HL-60/S4 treated with retinoic acid at 250 ng/mL for 4 days and 3 days (cell line): Measurements from ENCODE around the gene MUC5B.

Source experiments
- in situ Hi-C: fragments of 300-500 bp; cut with MboI; formaldehyde crosslinking; loops from 2 replicates; pipeline ENCODE4 v1.7.0; 2022; ENCODE audit warnings: low sequenced_read_pairs

Gene MUC5B

DNA sequence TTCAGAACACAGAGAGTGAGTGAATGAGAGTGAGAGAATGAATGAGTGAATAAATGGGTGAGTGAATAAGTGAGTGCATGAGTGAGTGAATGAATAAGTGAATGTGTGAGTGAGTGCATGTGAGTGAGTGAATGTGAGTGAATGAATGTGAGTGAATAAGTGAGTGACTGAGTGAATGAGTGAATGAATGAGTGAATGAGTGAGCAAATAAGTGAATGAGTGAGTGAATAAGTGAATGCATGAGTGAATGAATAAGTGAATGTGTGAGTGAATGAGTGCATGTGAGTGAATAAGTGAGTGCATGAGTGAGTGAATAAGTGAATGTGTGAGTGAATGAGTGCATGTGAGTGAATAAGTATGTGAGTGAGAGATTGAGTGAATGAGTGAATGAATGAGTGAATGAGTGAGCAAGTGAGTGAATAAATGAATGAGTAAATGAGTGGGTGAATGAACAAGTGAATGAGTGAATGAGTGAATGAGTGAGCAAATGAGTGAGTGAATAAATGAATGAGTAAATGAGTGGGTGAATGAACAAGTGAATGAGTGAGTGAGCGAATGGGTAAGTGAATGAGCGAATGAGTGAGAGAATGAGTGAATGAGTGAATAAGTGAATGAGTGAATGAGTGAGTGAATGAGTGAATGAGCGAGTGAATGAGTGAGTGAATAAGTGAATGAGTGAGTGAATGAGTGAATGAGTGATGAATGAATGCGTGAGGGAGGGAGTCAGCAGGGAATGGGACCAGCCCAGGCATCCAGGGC lies 21.3 kb upstream of the MUC5B start:
- in situ Hi-C loops: loop anchor here (25.0 kb wide), 1 partner anchor 311 kb away; no protein-coding TSS in a partner anchor

DNA sequence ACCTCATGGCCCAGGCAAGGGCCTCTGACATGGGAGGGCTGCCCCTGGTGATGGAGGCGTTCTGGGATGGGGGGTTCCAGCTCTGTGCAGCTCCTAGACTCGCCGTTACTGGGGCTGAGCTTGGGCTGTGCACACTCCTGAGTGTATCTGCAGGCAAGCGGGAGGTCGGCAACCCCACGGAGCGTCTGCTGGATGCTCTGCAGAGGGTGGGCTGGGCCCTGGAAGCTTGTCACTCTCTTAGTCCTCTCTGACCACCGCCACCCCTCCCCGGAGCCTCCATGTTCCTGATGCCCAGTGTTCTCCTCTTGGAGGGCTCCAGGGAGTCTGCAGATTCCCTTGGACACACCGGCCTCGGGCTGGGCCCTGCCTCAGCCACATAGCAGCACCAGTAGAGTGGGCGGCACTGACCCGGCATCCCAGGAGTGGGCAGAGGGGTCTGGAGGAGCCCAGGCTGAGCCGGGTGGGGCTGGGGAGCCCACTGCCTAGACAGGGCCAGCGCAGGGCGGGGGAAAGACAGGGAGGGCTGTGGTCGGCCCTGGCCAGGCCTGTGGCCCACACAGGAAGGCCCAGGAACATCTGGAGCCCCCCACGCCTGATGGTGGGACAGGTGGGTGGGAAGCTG lies 20.6 kb upstream of the MUC5B start:
- in situ Hi-C loops: loop anchor here (25.0 kb wide), 1 partner anchor 310 kb away; no protein-coding TSS in a partner anchor

DNA sequence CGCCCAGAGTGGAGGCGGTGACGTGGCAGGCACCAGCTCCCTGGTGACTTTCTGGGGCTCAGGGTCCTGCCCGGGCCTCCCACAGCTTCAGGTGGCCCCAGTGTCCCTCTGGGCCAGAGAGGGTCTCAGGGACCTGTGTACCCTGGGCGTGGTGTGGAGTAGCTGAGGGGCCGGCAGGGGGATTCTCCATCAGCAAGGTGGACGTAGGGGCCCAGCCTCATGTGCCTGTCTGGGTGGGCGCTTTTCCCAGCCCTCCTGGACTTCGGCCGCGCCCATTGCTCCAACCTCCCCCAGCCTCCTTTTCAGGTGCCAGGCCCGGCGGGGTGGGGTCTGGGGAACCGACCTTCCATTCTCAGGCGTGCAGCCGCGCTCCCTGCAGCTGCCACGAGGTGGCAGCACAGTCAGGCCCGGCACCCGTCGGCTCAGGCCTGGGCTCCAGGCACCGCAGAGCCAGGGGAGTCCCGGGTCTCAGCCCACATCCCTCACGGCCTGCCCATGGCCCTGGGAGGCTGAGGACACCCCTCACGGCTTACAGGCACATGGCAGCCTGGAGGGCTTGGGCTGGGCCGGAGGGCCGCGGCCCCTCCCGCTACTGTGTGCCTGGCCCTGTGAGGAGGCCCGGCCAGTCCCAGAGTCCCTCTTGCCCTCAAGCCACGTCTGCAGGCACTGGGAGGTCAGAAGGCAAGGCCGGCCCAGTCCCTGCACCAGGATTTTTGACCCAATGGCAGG lies 19.9 kb upstream of the MUC5B start:
- in situ Hi-C loops: loop anchor here (25.0 kb wide), 1 partner anchor 309 kb away; no protein-coding TSS in a partner anchor

DNA sequence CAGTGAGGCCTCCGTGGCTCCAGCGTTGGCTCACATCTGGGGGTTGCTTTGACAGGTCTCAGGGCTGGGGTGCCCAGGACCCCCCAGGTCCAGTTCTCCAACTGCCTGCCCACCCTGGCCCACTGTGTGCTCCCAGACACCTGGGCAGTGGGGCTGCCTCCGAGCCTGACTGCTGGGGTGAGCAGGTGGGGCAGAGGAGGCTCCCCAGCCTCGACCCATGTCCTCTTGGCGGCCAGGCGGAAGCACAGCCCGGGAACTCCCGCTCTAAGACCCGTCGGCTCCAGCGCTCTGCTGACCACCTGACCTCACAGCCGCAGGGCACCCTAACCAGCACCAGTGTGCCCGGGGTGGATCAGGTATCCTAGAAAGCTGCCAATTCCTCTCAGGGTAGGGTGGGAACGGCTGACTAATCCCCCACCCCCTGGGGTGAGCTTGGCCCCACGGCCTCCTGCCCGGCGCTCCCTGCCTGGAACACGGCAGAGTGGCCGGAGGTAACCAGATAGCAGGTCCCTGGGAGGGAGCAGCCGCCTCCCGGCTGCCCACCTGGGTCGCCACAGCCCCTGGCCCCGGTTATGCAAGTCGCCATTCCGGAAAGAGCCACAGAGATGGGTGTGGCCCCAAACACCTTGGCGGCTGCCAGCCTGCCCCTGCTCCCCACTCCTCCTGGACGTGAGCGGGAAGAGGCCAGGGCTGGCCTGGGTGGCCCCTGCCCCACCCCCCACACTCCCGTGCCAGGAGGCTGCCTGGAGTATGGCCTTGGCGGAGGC lies 19.2 kb upstream of the MUC5B start:
- in situ Hi-C loops: loop anchor here (25.0 kb wide), 1 partner anchor 309 kb away; no protein-coding TSS in a partner anchor

DNA sequence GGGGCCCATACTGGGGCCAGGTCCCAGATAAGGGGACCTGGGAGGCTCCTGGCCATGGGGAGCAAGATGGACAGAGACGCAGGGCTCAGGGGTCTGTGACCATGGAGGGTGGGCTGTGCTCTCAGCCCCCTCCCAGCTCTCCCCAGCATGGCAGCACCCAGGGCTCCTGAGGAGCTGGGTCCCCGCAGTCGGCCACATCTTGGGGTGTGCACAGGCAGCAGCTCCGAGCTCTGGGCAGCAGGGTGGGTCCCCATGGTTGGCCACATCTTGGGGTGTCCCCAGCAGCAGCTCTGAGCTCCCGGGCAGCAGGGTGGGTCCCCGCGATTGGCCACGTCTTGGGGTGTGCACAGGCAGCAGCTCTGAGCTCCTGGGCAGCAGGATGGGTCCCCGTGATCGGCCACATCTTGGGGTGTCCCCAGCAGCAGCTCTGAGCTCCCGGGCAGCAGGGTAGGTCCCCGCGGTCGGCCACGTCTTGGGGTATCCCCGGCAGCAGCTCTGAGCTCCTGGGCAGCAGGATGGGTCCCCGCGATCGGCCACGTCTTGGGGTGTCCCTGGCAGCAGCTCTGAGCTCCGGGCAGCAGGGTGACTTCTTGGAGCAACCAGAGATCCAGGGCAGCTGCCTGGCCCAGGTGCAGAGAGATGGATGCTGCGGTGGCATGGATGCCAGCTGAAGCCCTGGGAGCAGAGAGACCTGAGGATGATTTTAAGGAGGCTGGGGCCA lies 18.3 kb upstream of the MUC5B start:
- in situ Hi-C loops: loop anchor here (25.0 kb wide), 1 partner anchor 308 kb away; no protein-coding TSS in a partner anchor

DNA sequence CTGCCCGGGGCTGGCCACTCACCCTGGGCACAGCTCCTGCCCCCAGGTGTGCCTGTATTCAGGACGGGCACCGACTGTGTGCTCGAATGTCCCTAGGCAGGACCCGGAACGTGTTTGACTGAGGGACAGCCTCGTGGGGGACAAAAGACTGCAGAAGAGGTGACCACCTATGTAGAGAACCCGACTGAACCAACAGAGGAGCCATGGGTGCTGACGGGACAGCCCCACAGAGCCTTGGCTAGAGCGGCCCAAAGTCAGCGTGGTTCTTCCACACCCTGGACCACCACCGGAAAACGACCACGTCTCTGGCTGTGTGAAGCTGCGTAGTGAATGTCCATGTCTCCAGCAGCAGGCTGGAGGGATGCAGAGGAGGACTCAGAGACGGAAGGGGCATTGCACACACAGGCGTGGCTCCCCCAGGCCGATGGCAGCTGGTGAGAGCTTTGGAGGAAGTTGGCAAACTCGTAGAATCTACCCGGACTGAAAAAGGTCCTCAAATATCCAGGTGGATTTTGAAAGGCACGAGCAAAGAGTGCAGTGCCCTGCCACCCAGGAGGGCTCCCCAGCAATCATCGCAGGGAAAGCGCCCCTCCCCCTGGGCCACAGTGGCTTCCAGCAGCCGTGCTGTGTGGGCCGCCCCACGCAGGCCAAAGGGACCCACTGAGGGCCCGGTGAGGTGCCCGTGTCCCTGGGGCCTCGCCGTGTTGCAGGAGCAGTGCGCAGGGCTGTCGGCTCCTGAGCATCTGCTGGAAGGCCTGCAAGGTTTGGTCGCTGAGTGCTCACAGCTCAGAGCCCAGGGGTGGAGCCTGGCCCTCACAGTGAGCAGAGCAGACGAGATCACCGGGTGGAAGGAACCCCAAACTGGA lies 17.5 kb upstream of the MUC5B start:
- in situ Hi-C loops: loop anchor here (25.0 kb wide), 1 partner anchor 307 kb away; no protein-coding TSS in a partner anchor

DNA sequence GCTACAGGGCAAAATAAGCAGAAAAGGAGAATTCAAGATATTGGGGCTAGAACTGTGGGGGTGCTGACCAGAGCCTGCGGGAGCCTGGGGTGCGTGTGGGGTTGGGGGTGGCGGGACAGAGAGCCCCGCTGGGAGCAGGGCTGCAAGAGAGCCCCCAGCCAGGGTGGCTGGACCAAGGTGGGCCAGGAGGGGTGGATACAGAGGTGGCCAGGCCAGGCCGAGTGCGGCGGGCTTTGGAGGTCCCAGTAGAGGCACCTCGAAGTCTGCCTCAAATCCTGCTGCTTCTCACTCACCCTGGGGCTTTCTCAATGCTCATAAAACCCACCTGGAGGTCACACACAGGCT lies 16.9 kb upstream of the MUC5B start:
- in situ Hi-C loops: loop anchor here (25.0 kb wide), 1 partner anchor 306 kb away; no protein-coding TSS in a partner anchor

DNA sequence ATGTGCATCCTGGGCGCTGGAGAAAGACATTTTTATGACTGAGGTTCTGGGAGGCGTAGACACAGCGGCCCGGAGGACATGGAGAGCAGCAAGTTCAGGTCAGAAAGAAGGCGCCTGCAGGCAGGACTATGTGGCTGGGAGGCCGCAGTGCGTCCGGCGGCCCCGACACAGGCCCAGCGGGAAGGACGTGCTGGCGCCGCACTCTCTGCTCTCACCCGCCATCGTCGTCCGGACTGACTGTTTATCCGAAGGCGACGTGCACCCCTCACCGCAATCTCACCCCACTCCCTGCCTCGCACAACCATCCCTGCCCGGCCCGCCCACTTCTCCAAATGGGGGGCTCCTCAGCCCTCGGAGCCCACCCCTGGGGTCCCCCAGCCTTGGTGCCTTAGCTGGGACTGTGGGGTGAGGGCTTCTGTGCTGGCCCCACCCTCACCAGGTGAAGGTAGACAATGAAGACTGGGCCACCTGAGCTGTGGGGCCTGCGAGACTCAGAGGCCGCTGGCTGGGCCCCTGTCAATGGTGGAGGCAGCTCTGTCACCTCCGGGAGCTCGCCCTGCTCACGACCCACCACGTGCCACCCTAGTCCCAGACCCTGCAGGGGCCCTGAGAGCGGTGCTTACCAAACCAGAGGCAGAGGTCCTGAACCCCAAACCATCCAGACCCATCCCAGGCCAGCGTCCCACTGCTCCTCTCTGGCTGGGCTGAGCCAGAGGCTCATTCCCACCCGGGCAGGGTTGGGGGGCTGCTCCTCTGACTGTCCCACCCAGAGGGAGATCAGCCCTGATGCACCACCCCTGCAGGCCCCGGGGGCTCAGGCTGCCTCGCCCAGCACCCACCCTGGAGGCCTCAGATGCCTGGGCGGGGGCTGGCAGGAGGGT lies 16.2 kb upstream of the MUC5B start:
- in situ Hi-C loops: loop anchor here (25.0 kb wide), 1 partner anchor 306 kb away; no protein-coding TSS in a partner anchor

DNA sequence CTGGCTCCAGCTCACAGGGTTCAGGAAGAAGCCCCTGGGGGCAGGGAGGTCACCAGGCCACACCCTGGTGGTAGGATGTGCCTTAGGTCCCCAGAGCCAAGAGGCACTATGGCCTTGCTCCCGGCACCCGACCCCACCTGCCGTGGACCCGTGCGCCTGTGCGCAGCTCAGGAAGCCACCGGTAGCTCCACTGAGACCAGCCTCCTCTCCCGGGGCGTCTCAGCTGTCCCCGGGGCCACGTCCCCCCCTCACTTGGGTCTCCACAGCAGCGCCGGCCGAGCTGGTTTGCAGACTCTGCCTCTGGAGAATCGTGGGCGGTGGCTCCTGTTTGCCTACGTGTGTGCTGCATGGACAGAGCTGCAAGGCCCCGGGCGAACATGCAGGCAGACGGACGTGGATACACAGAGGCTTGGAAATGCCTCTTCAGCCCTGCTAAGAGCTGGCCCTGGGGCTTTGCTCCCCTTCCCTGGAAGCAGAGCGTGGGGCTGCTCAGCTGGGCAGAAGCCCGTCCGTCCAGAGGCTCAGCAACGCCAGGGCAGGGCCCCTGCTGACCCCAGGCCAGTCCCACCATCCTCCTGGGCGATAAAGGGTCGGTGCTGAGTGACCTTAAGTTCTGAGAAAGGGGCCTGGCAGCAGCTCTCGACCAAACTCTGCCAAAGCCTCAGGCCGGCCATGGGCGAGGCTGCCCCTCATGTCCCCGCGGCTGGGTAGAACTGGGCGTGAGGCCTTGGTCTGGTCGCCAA lies 15.3 kb upstream of the MUC5B start:
- in situ Hi-C loops: loop anchor here (25.0 kb wide), 1 partner anchor 305 kb away; no protein-coding TSS in a partner anchor

DNA sequence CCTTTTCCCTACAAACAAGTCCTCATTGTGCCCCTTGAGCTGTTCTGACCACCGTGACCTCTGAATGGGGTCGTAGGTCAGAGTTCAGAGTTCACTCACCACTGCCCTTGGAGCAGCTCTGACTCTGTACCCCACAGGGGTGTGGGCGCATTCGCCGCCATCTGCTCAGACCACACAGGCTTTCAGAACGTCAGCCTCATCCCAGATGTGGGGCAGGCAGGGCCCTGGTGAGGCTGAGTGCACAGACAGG lies 14.8 kb upstream of the MUC5B start:
- in situ Hi-C loops: loop anchor here (25.0 kb wide), 1 partner anchor 304 kb away; no protein-coding TSS in a partner anchor

DNA sequence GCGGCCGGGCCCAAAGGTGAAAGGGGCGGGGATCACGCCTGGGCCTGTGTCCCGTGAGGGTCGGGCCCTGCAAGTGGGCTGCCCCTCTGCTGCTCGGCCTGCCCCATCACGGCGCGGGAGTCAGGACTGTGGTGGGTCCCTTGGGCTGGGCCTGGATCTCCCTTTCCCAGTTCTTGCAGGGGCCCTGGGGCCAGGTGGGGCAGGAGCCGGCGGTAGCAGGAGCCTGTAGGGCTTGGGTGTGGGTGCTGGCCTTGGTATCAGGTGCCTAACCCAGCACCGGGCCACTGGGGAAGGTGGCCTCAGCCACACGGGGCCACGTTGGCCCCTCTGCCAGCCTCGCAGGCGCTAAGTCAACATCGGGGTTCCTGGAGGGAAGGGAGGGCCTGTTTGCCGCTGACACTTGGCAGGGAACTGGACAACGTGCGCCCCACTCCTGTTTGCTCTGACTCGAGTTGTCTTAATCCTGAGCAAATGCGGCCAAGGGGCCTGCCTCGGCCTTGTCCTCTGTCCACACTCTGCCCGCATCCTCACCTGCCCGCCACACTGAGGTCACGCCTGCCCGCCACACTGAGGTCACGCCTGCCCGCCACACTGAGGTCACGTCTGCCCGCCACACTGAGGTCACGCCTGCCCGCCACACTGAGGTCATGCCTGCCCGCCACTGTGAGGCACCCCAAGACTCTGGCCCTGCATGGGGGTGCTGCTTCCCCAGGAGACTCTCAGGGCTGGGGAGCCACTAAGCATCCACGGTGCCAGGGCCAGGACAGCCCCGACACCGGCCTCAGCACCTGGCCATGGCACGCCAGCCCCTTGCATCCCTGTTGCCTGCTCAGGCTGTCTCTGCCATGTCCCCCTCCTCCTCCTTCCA lies 14.2 kb upstream of the MUC5B start:
- in situ Hi-C loops: loop anchor here (25.0 kb wide), 1 partner anchor 304 kb away; no protein-coding TSS in a partner anchor

DNA sequence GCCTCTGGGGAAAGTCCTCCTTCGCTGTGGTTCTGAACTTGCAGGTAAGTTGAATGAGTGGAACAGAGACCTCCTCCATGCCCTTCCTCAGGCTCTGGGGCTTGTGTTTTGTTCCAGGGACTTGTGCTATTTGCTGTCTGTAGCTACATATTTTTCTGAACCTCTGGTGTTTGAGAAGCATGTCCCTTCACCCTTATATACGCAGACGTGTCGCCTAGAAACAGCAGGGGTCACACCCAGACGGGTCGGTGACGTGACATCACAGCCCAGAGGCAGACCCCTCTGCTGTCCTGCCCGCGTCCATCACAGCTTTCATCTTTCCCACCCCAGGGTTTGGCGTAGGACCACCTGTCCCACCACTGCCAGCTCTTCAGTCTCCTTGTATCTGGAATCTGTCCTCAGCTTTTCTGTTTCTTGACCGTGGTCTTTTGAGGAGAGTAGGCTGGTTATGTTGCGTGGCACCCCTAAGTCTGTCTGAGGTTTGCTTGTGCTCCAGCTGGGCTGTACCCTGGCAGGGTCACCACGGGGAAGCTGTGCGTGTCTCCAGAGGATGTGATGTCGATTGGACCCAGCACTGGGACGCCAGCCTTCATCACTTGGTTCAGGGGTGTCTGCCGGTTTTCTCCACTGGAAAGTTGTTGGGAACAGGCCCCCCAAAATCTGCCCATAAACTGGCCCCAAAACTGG lies 13.4 kb upstream of the MUC5B start:
- in situ Hi-C loops: loop anchor here (25.0 kb wide), 1 partner anchor 303 kb away; no protein-coding TSS in a partner anchor

DNA sequence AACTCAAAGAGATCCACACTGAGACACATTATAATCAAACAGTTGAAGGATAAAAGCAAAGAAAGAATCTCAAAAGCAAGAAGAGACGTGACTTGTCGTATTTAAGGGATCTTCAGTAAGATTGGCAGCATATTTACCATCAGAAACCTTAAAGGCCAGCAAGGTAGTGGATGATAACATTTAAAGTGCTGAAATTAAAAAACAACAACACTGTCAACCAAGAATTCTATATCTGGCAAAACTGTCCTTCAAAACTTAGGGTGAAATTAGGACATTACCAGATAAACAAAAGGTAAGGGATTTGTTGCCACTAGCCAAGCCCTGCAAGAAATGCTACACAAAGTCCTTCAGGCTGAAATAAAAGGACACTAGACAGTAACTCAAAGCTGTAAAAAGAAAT lies 11.0 kb upstream of the MUC5B start:
- in situ Hi-C loops: loop anchor here (25.0 kb wide), 1 partner anchor 300 kb away; no protein-coding TSS in a partner anchor

DNA sequence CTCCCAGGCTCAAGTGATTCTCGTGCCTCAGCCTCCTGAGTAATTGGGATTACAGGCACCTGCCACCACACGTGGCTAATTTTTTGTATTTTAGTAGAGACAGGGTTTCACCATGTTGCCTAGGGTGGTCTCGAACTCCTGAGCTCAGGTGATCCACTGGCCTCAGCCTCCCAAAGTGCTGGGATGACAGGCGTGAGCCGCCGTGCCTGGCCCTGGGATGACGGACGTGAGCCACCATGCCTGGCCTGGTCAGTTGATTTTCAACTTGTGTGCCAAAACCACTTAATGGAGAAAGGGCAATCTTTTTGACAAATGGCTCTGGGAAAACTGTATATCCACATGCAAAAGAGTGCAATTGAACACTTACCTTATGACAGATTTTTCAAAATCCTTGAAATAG lies 7.0 kb upstream of the MUC5B start:
- in situ Hi-C loops: loop anchor here (25.0 kb wide), 1 partner anchor 296 kb away; no protein-coding TSS in a partner anchor

DNA sequence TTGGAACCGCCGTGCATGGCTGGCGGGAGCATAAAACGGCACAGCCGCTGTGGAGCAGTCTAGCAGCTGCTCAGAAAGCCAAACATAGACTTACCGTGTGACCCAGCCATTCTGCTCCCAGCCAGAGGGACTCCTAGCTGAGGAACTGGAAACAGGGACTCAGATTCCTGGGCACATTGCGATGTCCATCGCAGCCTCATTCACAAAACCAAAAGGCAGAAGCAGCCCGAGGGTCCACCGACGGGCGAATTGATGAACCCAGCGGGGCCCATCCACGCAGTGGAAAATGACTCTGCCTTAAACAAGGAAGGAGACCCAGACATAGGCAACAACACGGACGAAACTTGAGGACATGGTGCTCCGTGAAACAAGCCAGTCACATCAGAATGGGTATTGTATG lies 5.7 kb upstream of the MUC5B start:
- in situ Hi-C loops: loop anchor here (25.0 kb wide), 1 partner anchor 295 kb away; no protein-coding TSS in a partner anchor
